ENCODE results near the gene NINL.
"Not testable (repeated sequence)": the region's sequence is repeated elsewhere in the genome, so short reads cannot be mapped to it uniquely, and the experiment has no call there.

The NINL gene

DNA sequence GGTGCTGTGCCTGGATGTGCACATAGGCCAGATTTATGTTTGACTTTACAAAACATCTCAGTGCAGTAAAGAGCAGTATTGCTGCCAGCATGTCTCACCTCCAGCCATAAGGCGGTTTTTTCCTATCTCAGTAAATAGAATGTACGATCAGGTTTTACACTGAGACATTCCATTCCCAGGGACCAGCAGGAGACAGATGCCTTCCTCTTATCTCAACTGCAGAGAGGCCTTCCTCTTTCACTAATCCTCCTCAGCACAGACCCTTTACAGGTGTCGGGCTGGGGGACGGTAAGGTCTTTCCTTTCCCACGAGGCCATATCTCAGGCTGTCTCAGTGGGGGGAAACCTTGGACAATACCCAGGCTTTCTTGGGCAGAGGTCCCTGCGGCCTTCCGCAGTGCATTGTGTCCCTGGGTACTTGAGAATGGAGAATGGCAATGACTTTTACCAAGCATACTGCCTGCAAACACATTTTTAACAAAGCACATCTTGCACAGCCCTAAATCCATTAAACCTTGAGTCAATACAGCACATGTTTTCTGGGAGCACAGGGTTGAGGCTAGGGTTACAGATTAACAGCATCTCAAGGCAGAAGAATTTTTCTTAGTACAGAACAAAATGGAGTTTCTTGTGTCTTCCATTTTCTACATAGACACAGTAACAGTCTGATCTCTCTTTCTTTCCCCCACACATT lies 34.5 kb downstream of the NINL start:
- not testable (repeated sequence) for DNase-seq

- no peak for DNase-seq
Measured at GRCh38 chr20:25549843-25550477, 35.4 kb downstream of the NINL start.

DNA sequence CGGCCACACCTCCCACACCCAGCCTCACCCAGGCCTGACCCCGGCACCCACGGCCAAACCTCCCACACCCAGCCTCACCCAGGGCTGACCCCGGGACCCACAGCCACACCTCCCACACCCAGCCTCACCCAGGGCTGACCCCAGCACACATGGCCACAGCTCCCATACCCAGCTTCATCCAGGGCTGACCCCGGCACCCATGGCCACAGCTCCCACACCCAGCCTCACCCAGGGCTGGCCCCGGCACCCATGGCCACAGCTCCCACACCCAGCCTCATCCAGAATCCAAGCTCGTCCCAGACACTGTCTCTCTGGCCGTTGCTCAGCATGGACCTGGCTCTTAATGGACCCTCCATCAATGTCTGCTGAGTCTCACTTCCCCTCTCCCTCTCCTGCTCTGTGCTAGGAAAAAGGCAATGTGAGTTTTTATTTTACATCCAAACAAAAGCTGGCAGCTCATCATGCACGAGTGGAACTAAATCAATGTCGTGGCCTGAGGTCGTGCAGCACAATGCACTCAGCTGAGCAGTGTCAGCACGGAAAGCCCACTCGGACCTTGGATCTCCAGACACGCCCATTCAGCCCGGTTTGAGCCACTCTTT lies 36.1 kb downstream of the NINL start:
- no peak for DNase-seq

GRCh38 chr20:25548613-25549086 lies 36.7 kb downstream of the NINL start:
- DNase-seq = no peak

DNA sequence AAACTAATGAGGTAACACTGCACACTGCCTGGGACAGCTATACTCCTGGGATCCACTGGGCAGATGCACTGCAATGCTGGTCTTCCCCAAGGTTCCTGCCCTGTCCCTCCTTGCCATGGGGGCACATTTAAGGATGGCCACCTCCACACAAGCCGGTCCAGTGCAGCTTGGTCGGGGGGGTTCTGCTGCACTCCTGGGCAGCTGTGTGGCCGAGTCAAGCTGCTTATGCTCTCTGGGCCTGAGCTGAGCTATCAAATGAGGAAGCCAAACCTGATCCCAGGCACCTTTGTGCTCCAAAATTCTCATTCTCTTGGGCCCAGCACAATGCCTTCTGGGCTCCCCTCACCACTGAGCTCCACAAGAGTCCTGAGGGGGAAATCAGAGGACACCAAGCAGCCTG lies 37.3 kb downstream of the NINL start:
- no peak for DNase-seq

DNA sequence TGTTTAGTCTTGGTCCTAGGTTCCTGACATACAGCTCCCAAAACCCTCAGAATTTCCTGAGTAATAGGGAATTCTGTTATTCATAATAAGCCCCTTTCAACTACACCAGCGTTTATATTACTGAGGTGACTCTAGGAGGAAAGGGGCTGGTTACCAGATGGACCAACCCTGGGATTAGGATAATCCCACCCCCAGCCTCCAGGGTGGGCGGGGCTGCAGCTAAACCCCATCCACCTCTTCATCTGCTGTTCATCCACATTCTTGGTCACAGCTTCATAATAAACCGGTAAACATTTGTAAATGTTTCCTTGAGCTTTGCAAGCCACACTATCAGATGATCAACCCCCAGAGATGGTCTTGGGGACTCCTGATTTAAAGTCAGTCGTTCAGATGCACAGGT lies 38.3 kb downstream of the NINL start:
- DNase-seq = no peak

- no peak for DNase-seq
Measured at GRCh38 chr20:25546048-25546447, 39.3 kb downstream of the NINL start.

DNA sequence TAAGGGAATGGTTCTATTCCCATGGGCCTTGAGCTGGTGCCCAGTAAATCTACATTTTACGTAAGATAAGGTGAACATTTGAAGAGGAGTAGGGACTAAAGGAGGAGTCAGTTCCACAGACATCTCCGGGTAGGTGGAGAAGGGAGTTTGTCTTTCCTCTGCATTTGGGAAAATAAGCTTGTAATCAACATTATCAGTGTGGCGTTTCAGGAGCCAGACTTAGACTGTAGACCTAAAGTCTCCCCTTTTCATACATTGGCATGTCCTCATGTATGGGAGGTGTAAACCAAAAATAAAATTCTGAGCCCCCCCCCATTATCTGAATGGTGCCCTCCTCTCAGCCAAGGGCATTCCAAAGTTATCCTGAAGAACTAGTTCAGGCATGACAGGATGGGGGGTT lies 40.2 kb downstream of the NINL start:
- DNase-seq = no peak

DNA sequence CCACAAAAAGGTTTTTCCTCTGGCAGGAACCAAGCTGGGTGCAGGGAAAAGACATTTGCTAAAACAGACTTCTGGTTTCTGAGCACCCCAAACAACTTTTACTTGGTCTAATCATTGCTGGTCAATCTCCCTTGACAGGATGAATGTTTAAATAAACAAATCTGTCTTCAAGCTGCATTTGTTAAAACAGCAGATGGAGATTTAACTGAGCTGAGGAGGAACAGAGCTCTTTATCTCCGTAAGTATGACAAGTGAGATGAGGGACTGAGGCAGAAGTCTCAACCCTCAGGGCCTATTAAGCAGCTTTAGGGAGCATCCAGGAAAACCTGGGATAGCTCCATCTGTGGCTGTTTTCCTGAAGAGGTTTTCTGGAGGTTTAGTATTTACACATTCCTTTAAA lies 40.6 kb downstream of the NINL start:
- no peak for DNase-seq

DNA sequence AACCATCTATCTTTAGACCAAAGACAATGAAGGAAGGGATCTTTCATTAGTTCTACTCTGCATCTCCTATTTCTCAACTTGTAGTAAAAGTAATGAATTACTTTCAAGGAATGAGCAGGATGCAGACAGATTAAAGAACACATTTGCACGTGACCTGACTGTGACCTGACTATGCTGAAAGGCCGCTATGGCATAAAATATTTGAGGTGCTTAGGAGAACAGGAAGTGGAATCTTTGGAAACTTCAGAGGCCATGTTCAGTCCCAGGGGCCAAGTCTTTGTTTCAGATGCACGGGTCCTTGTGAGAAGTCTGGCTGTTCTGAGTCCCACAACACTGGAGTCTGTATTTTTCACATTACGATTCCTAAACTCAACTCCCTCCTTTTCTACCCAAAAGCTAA lies 41.0 kb downstream of the NINL start:
- no peak for DNase-seq

GRCh38 chr20:25543068-25543467 lies 42.3 kb downstream of the NINL start:
- no peak for DNase-seq

DNA sequence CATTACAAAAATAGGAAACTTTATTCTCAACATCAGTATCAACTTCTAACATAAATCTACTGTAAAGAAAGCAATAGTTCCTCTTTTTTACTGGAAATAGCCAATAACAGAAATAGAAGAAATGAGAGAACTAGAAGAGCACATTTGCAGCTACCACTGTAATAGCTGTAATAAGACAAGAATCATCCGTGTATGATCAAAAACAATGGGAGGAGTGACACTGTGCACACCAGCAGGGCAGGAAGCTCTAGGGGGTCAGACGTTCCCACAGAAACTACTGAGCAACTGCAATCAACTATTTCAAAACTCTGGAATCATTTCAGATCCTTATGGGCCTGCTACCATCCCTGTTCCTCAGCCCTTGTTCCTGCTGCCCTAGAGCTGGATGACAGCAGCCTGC lies 43.7 kb downstream of the NINL start:
- DNase-seq = no peak

GRCh38 chr20:25539742-25540672 lies 45.3 kb downstream of the NINL start:
- no peak for DNase-seq

- DNase-seq = no peak
Measured at GRCh38 chr20:25538838-25539665, 46.3 kb downstream of the NINL start.

- no peak for DNase-seq
Measured at GRCh38 chr20:25537890-25538289, 47.4 kb downstream of the NINL start.

GRCh38 chr20:25535762-25536161 lies 49.6 kb downstream of the NINL start:
- no peak for DNase-seq

DNA sequence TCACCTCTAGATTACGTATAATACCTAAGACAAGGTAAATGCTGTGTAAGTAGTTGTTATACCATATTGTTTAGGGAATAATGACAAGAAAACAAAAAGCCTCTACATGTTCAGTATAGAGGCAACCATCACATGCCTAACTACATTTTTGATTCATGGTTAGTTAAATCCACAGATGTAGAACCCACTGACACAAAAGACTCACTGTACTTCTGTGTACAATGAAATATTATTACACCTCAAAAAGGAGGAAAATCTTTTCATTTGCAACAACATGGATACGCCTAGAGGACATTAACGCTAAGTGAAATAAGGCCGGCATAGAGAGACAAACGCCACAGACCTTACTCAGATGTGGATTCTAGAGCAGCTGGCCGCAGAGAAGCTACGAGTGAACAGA lies 50.5 kb downstream of the NINL start:
- DNase-seq = no peak

DNA sequence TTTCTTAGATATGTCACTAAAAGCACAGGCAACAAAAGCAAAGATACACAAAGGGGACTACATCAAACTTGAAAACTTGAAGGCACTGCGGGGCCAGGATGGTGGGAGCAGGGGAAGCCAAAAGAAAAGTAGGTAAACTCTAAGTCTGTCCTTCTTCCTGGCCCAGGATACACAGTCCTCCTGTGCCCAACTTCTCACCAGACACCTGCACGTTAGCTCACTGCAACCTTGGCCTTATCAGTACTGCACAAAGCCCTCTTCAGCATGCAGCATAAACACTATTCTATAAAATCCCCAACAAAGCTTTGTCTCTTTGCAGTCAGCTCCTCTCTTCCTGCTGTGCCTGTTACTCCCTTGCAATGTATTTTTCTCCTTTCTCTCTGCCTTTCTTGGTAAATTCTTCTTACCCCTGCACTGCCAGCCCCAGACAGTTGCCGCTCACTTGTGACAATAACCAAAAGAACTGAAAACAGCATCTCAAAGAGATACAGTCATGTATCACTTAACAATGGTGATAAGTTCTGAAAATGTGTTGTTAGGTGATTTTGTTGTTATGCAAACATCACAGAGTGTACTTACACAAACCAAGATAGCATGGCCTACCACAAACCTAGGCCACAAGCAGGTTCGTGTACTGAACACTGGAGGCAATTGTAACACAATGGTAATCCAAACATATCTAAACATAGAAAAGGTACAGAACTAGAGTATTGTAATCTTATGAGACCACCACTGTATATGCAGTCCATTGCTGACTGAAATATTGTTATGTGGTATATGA lies 51.2 kb downstream of the NINL start:
- no peak for DNase-seq

DNA sequence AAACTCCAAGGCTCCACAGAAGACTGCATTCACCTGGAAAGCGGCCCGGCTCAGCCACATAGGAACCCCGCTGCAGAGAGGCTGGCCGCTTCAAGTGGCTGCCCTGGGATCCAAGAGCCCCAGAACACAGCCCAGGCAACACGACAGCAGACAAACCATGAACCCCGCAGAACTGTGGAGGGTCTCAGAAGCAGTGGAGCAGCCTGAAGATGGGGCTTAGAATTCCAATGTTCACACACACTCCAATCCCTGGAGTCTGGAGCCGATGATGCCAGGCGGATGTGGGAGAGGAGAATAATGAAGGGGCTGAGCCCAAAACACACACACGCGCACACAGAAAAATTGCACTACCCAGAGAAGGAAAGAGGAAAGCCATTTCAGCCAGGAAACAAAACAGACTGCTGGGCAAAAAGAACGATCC lies 52.4 kb downstream of the NINL start:
- DNase-seq = no peak

DNA sequence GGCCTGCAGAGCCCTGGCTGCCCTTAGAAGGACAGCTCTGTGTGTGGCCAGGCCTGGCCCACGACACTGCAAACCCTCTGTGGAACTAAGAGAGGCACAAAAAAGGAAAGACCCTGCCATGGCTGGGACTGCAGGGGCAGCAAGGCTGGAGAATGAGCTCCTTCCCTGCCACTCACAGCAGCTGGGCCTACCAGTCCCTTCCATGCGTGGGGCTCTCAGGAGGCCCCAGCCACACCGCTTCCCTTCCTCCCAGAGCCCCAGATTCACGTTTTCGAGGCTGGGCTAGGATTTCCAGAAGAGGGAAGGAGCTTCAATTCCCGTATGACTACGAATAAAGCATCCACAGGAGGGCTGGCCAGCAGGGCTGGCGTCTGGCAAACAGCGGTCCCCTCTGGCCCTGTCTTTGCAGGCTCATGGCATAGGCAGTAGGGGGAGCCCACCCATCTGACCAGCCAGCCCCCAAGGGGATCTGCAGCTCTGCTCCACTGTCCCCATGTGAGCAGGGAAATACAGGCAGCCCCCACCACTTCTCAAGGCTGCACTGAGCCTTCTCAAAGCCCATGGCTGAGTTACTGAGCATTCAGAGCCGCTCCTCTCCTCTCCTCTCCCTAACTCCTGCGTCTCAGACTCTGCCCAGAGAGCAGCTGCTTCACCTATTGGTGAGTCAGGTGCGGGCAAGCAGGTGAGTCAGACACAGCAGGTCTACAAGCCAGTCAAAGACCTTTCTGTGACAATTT lies 53.1 kb downstream of the NINL start:
- DNase-seq = no peak

All from activated effector memory CD4-positive, alpha-beta T cell treated with Interleukin-2 at 50 U/mL for 16 hours (primary cell).